SK-N-MC (cell line): ENCODE data around the gene IGFL1.

ENCODE experiments used
- EZH2 ChIP-seq: fragments of 200-600 bp; sonication (generic); IDR thresholded peaks from one replicate; pipeline ENCODE4 v1.6.1; 2017; ENCODE audit warnings: antibody characterized with exemption
- POLR2AphosphoS5 ChIP-seq: IDR thresholded peaks from 2 replicates; pipeline ENCODE4 v1.6.1; 2012; ENCODE audit warnings: mild to moderate bottlenecking, low read depth, low read length, borderline replicate concordance

DNA sequence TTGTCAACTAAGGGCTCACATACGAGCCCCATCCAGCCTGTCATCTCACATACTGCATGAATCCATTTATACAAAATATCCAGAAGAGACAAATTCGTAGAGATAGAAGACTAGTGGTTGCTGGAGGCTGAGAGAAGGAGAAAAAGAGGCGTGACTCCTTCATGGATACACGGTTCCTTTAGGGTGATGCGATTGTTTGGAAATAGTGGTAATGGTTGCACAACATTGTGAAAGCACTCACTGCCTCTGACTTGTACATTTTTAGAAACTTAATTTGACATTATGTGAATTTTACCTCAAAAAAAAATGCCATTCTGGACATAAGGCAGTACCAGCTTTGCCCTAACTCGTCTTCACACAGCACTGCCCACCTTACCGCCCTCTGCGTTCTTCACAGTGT, 27.3 kb downstream of the IGFL1 start:
- TF ChIP-seq POLR2AphosphoS5 (no peak), EZH2 (no peak)
